Spleen (tissue), 7 donors: ENCODE data around the gene HSD11B1.
"Not testable (repeated sequence)": the region's sequence is repeated elsewhere in the genome, so short reads cannot be mapped to it uniquely, and the experiment has no call there.

Source experiments
- CTCF ChIP-seq, 11 experiments: fragments of 200-600 bp in 7 of 11; fragments of 450-650 bp in 4 of 11; sonication (generic) in 4 of 11; IDR thresholded peaks in 8 of 11; conservative IDR thresholded peaks in 3 of 11; 1 replicate in 7 of 11; 2 replicates in 4 of 11; pipeline versions ENCODE4 v1.4.0 to v1.8.0; 2016 to 2021; ENCODE audit warnings: antibody characterized with exemption in 11 of 11, inconsistent platforms in 4 of 11, mild to moderate bottlenecking in 1 of 11
- POLR2A ChIP-seq, 3 donors: fragments of 450-650 bp; IDR thresholded peaks; one replicate each; pipeline ENCODE4 v1.5.1; 2017; ENCODE audit warnings: antibody characterized with exemption in 3 of 3, mild to moderate bottlenecking in 1 of 3
- POLR2AphosphoS5 ChIP-seq, 3 donors: sonication (generic); formaldehyde crosslinking; IDR thresholded peaks; one replicate each; pipeline ENCODE4 v1.5.1; 2017; ENCODE audit warnings: antibody characterized with exemption in 3 of 3
- donor health status: DM: no; HTN: no; CAD: no; lungs with moderate emphysema.
- donor health status: DM: no; HTN: no; CAD: no.
- donor health status: DM: no; HTN: no; CAD: no.

- TF ChIP-seq CTCF (IDR thresholded peaks at IDR 0.05 in 8 of 11, conservative IDR thresholded peaks at IDR 0.05 in 3 of 11); POLR2AphosphoS5 (IDR thresholded peaks at IDR 0.05); POLR2A (IDR thresholded peaks at IDR 0.05): not testable (repeated sequence)
These were observed 4.0 kb upstream of the HSD11B1 start for GRCh38 chr1:209700686-209701085.
